Fibroblast of lung (primary cell): ENCODE measurements around the gene GJD4. TPM values are rescaled to one million over a fixed set of nuclear protein-coding genes. Genes with fewer than 3 reads are reported as not detected.

Experiments used
- DNase-seq, 2 donors: peaks; one replicate each; pipeline versions ENCODE4 v3.0.0 to v3.0.0-alpha.2; 2010; ENCODE audit warnings: low read depth in 2 of 2
- H2AFZ ChIP-seq: 2 replicates; pipeline ENCODE4 v1.5.1; 2012; ENCODE audit warnings: low read length, control low read depth, inconsistent platforms
- H3K27ac ChIP-seq: 2 replicates; pipeline ENCODE4 v1.5.1; 2011; ENCODE audit warnings: low read length, control low read depth; ENCODE audit not compliant: insufficient read depth
- H3K27me3 ChIP-seq: 2 replicates; pipeline ENCODE4 v1.5.1; 2011; ENCODE audit warnings: mild to moderate bottlenecking, low read length; ENCODE audit not compliant: control insufficient read depth, insufficient read depth
- H3K36me3 ChIP-seq: 2 replicates; pipeline ENCODE4 v1.5.1; 2011; ENCODE audit warnings: low read length; ENCODE audit not compliant: control insufficient read depth, insufficient read depth
- H3K4me1 ChIP-seq: 2 replicates; pipeline ENCODE4 v1.5.1; 2011; ENCODE audit warnings: low read length; ENCODE audit not compliant: control insufficient read depth, insufficient read depth; ENCODE audit errors: extremely low read depth
- H3K4me2 ChIP-seq: 2 replicates; pipeline ENCODE4 v1.5.1; 2011; ENCODE audit warnings: low read length, control low read depth; ENCODE audit not compliant: insufficient read depth; ENCODE audit errors: extremely low read depth
- H3K4me3 ChIP-seq, 4 experiments: fragments of 200-600 bp in 1 of 4; sonication (generic) in 1 of 4; replicated peaks in 1 of 4; 2 replicates each; pipeline ENCODE4 v1.5.1; 2011 to 2016; ENCODE audit warnings: low read length in 4 of 4, low read depth in 3 of 4, mild to moderate bottlenecking in 3 of 4, control low read depth in 2 of 4, inconsistent platforms in 1 of 4, mixed read lengths in 1 of 4; ENCODE audit not compliant: insufficient read depth in 1 of 4; ENCODE audit errors: control extremely low read depth in 1 of 4
- H3K79me2 ChIP-seq: 2 replicates; pipeline ENCODE4 v1.5.1; 2012; ENCODE audit warnings: mild to moderate bottlenecking, low read length, inconsistent platforms; ENCODE audit not compliant: control insufficient read depth, insufficient read depth
- H3K9ac ChIP-seq: 2 replicates; pipeline ENCODE4 v1.5.1; 2011; ENCODE audit warnings: mild to moderate bottlenecking, low read length, control low read depth; ENCODE audit not compliant: insufficient read depth
- H3K9me3 ChIP-seq: 2 replicates; pipeline ENCODE4 v1.5.1; 2012; ENCODE audit warnings: low read depth, low read length; ENCODE audit not compliant: control insufficient read depth, insufficient read depth
- H4K20me1 ChIP-seq: 2 replicates; pipeline ENCODE4 v1.5.1; 2011; ENCODE audit warnings: low read length; ENCODE audit not compliant: control insufficient read depth, insufficient read depth; ENCODE audit errors: extremely low read depth
- CTCF ChIP-seq, 2 donors: IDR thresholded peaks in 1 of 2; conservative IDR thresholded peaks in 1 of 2; 1 replicate in 1 of 2; 2 replicates in 1 of 2; pipeline ENCODE4 v1.5.1; 2011 to 2012; ENCODE audit warnings: low read length in 2 of 2, control low read depth in 1 of 2, inconsistent platforms in 1 of 2, low read depth in 1 of 2, mild to moderate bottlenecking in 1 of 2
- EZH2 ChIP-seq: IDR thresholded peaks from 2 replicates; pipeline ENCODE4 v1.5.1; 2012; ENCODE audit warnings: low read length, control low read depth, mild to moderate bottlenecking; ENCODE audit errors: missing control alignments
- polyA plus RNA-seq, 2 donors: library from polyadenylated mRNA; depleted of rRNA in 1 of 2; stranded (reverse) in 1 of 2; unstranded in 1 of 2; fragments of >200 nt; gene quantifications; 2 replicates each; pipeline ENCODE4 v1.2.1, GENCODE V29; 2011 to 2012; ENCODE audit warnings: missing spikeins in 1 of 2
- total RNA-seq: library from RNA; depleted of rRNA; stranded (reverse); fragments of >200 nt; gene quantifications from 2 replicates; pipeline ENCODE4 v1.2.1, GENCODE V29; 2014

The GJD4 gene
- total and polyA plus RNA-seq, 2 donors (not counting 1 experiment from before 2014, with no cell fraction given): 0.17 TPM; not detected in 1

GRCh38 chr10:35594115-35595079, 10.7 kb upstream of the GJD4 start:
- no peak for TF ChIP-seq EZH2
- no peak for TF ChIP-seq CTCF (conservative IDR thresholded peaks at IDR 0.05 in 1 of 2, IDR thresholded peaks at IDR 0.05 in 1 of 2; ENCODE audit: low read depth in 1 of 2, low read length in 2 of 2)
- Histone ChIP-seq H2AFZ (no peak overlapping the region), H3K9me3 (no peaks in the 10 kb centered on the region), H3K4me3 (no peak overlapping the region), H4K20me1 (no peaks in the 10 kb centered on the region), H3K4me1 (no peaks in the 10 kb centered on the region), H3K79me2 (no peaks in the 10 kb centered on the region), H3K27me3 (peaks cover 7% of the 10 kb centered on the region), H3K36me3 (no peaks in the 10 kb centered on the region), H3K27ac (no peak overlapping the region), H3K9ac (no peak overlapping the region), H3K4me2 (no peak overlapping the region)
- DNase-seq: no peak

- Histone ChIP-seq H3K4me1 (no peaks in the 10 kb centered on the region), H3K79me2 (no peaks in the 10 kb centered on the region), H2AFZ (no peak overlapping the region), H3K9ac (no peak overlapping the region), H3K27me3 (peaks cover 10% of the 10 kb centered on the region), H3K4me2 (no peak overlapping the region), H3K9me3 (no peaks in the 10 kb centered on the region), H3K4me3 (no peak overlapping the region), H3K27ac (no peak overlapping the region), H3K36me3 (no peaks in the 10 kb centered on the region), H4K20me1 (no peaks in the 10 kb centered on the region)
- TF ChIP-seq CTCF (conservative IDR thresholded peaks at IDR 0.05 in 1 of 2, IDR thresholded peaks at IDR 0.05 in 1 of 2; ENCODE audit: low read depth in 1 of 2, low read length in 2 of 2) (no peak), EZH2 (no peak)
- no peak for DNase-seq
Measured at GRCh38 chr10:35595106-35595505, 10.0 kb upstream of the GJD4 start.

- no peaks in the 10 kb centered on the region for H3K79me2 ChIP-seq
- no peak overlapping the region for H3K9ac ChIP-seq
- no peak overlapping the region for H2AFZ ChIP-seq
- no peak overlapping the region for H3K27ac ChIP-seq
- no peaks in the 10 kb centered on the region for H4K20me1 ChIP-seq
- H3K27me3 ChIP-seq: peaks cover 10% of the 10 kb centered on the region
- TF ChIP-seq EZH2: no peak
- TF ChIP-seq CTCF (conservative IDR thresholded peaks at IDR 0.05 in 1 of 2, IDR thresholded peaks at IDR 0.05 in 1 of 2; ENCODE audit: low read depth in 1 of 2, low read length in 2 of 2): peak; percentile 27 to 54
- H3K36me3 ChIP-seq: no peaks in the 10 kb centered on the region
- no peak for DNase-seq
- no peaks in the 10 kb centered on the region for H3K4me1 ChIP-seq
- H3K9me3 ChIP-seq: no peaks in the 10 kb centered on the region
- H3K4me3 ChIP-seq: no peak overlapping the region
- H3K4me2 ChIP-seq: no peak overlapping the region
Measured at GRCh38 chr10:35598379-35598778, 6.8 kb upstream of the GJD4 start.
